Middle frontal gyrus (tissue), 1 donor: ENCODE measurements around the gene ADARB2.
"Not testable (repeated sequence)": the region's sequence is repeated elsewhere in the genome, so short reads cannot be mapped to it uniquely, and the experiment has no call there.

Experiments used
- DNase-seq: peaks from one replicate; pipeline ENCODE4 v3.0.0-alpha.2; 2015; ENCODE audit warnings: low spot score; ENCODE audit errors: extremely low spot score

The ADARB2 gene

DNA sequence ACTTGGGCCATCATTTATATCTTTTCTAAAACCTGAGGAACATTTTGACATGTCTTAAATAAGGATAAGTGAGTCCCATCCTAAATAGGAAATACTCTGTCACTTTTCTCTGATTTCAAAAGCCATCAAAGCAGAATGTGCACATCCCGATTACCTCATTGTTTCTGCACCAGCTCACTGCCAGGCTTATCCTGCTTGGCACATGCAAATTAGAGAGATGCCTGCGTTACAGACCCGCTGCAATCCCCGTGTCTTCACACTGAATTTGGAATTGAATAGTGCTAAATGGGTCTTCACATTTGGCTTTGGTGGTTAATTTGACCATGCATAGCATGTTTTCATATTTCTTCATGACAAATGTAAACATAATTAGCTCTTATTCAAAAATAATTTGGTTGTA lies 401.7 kb downstream of the ADARB2 start:
- no peak for DNase-seq

DNA sequence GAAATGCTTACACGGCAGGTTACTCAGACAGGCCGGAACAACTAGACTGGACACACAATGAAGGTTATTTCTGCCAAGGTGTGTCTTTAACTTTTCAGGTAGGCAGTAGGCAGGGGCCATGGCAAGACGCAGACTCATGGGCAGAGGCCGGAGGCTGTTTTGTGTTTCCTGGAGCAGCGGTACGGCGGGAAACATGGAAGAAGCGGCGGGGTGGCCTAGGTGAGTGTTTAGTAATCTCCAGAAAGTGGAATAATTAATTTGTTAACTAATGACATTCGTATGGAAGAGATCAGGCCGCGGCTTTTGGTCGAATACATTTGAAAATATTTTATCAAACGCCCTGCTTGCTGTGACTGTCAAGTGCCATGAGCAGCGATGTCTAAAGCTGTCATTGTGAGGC lies 403.3 kb downstream of the ADARB2 start:
- DNase-seq = no peak

DNA sequence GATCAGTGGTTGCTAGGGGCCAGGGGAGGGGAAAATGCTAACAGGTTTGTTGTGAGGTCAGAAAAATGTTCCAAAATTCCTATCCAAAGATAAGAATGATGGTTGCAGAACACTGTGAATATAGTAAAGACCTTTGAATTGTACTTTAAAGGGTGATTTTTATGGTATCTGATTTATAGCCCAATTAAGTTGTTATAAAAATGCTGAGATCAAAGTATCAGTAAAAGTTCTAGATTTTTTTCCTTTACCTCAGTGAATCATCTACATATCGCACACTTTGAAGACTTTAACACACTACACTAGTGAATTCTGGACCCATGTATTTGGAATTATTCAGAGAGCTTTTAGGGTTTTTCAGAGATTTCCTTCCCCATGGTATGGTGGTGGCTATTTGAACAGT lies 405.8 kb downstream of the ADARB2 start:
- DNase-seq = no peak

DNA sequence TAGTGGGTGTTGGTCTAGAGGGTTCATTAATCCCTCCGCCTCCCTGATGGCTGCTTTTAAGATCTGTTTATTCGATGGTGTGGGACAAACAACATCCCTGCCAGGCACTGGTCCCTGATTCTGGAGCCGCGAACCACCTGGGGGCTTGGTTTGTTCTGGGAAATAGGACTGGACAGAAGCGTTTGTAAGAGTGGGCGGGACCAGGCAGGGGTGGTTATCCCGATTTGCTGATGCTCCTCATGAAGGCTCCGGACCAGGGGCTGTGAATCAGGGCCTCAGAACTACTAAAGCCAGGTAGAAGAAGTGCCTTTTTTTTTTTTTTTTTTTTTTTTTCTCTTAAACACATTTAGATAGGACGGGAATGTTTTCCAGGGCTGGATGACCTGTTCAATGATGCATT lies 407.7 kb downstream of the ADARB2 start:
- DNase-seq = no peak

DNA sequence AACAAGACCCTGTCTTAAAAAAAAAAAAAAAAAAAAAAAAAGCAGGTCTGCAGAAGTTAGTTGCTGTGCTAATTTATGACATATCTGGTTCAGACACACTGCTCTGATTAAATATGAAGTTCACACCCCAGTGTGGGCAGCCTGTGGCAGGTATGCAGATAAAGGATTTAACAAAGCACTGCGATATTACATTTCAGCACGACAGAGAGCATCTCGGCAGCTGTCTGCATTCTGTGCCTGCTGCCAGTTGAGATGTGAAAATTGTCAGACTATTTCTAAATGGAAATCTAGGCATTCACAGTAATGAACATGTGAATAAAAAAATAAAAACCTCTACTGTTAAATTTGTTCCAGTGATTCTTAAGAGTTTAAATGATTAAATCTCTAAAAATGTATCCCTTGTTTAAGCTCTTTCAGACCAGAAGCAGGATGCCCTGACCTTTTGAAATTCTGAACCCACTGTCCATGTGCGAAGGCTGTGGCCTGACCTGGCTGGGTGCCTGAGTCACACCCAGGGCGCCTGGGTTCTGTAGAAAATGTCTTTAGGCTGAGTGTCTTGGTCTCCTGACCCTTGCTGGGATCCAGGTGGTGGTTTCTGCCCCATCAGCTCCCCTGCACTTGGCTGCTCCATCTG lies 408.2 kb downstream of the ADARB2 start:
- DNase-seq = no peak

DNA sequence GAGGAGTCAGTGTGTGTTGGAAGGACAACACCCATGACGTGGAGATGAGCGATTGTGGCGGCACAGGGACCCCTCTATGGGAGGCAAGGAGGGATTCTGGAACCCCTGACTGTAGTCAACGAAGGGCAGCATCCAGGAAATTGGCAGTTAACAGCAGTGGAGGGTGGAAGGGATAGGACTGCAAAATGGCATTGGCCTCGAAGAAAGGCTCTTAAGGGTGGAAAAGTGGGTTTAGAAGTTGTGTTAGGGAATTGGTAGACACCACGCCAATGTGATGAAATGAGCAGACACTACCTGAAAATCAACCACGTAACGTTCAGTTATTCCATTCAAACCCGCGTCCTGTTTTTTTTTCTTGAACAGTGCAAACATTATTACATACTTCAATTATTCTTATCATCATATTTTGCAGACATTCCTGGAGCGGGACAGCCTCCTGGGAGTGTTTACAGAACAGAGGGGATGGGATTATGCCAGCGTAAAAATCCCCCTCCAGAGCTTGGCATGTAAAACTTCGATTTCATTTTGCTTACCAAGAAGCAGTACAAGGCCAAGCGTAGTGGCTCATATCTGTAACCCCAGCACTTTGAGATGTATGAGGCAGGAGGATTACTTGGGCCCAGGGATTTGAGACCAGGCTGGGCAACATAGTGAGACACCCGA lies 409.0 kb downstream of the ADARB2 start:
- DNase-seq = no peak

DNA sequence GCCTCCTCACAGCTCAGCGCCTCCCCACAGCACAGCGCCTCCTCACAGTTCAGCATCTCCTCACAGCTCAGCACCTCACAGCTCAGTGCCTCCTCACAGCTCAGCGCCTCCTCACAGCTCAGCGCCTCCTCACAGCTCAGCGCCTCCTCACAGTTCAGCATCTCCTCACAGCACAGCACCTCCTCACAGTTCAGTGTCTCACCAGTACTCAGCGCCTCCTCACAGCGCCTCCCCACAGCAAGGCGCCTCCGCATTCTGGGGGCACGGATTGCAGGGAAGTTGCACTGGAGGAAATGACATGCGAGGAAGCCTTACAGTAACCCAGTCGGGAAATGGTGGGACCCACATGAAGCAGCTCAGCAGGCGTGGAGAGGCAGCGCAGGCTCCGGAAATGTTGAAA lies 409.6 kb downstream of the ADARB2 start:
- no peak for DNase-seq

DNA sequence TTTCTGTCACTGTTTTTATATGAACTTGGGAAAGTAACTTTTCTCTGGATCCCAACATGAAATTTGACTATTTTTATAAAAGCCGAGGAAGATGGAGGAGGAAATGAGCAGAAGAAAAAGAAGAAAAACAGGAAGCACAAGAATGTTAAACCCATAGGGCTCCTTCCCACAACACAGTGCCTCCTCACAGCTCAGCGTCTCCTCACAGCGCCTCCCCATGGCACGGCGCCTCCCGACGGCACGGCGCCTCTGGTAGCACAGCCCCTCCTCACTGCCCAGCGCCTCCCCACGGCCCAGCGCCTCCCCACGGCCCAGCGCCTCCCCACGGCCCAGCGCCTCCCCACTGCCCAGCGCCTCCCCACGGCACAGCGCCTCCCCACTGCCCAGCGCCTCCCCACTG lies 410.8 kb downstream of the ADARB2 start:
- DNase-seq = not testable (repeated sequence)

DNA sequence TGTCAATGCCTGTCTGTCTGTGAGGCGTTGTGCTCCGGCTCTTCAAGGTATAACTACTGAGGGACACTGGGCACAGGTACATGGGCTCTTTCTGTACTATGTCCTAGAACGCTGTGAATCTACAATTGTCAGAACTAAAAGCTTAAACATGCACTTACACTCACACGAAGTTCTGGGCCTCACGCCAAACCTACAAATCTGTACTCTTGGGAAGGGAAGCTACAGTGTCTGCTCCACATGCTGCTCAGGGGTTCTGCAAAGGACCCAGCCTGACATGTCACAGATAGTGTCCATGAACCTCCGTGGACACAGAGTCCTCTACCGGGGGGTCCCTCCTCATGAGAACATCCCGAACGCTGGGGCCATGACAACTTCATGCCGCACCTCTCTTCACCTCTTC lies 412.4 kb downstream of the ADARB2 start:
- no peak for DNase-seq

DNA sequence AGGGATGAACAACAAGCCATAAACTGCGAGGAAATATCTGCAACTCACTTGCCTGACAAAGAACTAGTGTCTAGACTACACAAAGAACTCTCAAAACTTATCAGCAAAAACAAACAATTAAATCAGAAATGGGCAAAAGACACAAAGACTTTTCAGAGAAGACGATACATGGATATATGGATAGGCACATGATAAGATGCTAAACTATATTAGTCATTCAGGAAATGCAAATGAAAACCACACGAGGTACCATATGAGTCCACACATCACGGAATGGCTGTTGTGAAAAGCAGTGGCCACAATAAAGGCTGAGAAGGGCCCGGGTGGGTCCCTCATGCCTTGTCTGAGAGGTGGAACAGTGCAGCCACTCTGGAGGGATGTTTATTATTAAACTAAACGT lies 413.4 kb downstream of the ADARB2 start:
- DNase-seq = no peak

DNA sequence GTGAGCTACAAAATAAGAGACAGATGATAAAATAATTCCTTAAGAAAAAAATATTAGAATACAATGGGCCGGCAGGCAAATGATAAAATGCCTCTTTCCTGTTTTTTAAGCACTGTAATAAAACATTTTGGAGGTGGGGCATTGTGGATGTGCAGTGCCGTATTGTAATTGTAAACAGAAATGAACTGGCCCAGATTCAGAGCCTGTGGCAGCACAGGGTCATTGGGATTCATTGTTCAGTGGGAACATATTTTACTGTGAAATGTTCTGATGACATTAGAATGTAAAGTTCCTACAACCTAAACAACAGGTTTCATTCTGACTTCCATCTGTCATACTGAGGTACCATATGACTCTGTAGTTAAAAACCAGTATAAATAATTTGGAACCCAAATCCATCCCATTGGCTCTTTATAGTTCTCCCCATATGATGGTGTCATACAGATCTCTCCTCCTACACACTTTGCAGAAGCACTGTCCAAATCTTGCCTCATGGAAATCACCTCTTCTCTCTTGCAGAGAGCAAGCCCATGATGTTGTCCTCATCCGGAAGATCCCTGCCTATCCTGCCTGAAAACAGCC lies 416.5 kb downstream of the ADARB2 start:
- no peak for DNase-seq

DNA sequence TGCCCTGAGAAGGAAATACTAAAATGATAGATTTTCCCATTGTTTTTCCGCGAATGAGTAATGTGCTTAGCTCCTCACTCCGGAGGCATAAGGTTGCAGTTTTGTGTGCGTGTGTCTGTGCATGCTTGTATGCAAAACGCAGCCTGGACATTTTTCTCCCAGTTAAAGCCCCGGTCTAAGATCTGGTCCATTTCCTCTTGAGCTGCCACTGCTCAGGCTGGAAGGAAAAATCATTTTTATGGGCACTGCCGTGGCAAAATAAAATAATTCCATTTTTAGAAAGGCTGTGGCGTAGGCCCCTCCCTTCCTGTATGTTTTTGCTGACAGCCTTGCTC lies 420.5 kb downstream of the ADARB2 start:
- no peak for DNase-seq

DNA sequence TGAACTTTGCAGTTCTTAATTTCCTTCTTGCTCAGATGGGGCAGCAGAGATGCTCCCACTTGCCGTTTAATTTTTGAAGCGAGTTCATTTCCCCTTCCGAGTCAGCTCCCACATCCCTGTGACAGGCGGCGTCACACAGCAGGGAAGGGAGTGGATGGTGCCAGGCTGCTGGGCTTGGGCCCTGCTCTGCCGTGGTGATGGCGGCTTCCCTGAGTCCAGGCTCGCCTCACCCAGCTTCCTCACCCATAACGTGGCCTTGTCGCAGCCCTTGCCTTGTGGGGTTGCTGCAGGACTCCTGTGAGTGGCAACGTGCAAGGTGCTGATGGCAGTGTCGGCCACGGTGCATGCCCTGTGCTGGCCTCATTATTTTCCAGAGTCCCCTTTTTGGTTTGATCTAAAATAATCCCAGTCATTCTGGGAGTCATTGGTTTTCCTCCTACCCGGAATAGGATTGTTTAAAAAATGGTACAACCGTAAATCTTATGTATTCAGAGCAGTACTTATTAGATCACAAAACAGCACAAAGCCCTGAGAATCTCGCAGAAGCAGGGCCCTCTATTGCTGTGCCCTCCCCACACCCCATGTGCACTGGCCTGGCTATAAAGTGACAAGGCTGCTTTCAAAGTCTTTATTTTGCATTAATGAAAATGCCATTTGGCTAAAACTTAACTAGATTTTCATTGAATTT lies 421.1 kb downstream of the ADARB2 start:
- no peak for DNase-seq

DNA sequence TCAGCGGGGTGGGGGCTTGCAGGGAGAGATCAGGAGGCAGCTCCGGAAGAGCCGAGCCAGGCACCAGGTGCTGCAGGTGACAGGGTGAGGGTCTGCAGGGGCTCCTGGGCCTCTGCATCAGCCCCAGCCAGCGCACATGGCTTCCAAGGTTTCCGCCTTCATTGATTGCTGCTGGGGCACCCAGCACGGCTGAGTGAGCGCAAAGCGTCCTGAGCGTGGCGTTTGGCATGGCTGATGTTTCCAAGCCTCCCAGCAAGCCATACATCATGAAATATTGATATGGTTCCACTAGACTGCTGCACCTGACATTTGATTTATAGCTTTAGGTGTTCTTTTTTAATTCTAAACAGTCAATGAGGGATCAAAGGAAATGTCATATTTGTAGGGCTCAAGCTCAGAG lies 422.1 kb downstream of the ADARB2 start:
- DNase-seq = no peak

DNA sequence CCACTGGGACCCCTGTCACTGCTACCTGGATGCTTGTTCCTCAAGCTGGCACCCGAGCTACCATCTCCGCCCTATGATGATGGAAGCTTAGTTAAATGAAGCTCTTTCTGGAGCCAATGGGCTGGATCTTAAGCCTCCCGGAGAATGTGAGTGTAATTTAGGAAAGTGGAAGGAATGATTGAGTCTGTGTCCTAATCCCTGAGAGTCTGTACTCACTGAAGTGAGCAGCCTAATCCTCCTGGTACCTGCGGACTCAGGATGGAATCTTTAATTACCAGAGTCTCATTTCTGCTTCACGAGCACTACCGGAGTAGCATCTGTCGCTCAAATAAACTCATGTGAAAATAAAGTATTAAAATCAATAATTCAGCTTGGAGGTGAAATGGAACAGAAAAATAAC lies 425.6 kb downstream of the ADARB2 start:
- no peak for DNase-seq

DNA sequence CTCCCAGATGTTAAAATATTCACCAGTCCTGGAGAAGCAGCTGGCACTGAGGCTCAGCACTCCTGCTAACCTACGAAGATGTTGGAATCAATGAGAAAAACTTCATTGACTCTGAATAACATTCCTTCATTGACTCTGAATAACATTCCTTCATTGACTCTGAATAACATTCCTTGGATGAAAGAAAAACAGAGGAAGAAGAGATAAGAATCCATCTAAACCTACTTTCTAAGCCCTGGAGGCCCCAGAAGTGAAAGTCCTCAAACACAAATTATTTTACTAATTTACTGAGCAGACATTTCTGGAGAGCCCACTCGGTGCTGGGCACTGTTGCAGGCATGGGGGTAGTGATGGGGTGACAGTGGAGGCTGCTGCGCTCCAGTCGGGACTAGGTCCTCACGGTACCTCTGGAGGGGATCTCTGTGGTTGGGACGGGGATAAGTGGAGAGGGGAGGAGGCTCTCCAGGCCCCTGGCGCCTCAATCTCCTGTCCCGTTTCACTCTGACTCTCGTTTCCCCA lies 427.0 kb downstream of the ADARB2 start:
- DNase-seq = no peak

DNA sequence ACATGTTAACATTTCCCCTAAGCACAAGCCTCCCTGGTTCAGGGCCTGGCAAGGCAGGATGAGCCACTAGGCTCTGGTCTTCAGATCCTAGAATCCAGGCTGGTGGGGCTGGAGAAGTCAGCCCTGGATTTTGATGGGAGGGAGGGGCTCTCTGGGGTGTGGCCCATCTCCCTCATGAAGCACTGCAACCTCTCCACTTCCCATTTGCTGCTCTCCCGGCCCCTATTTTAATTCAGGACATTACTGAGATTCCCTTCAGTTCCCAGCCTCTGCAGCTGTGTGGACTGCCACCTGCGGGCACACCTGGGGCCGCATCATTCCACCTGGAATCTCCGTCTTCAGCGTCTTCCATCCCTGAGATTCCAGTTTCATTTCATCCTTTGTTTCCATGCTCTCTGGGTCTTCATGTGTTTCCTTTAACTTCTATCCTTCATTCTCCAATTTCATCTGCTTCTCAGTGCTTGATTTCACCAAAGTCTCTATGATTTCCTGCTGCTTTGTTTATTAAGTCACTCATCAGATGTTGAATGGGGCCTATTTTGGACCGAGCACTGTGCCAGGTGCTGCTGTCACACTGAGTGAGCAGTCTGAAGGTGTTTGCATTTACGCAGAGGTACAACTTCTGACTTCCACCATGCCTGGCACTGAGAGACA lies 427.6 kb downstream of the ADARB2 start:
- DNase-seq = no peak

DNA sequence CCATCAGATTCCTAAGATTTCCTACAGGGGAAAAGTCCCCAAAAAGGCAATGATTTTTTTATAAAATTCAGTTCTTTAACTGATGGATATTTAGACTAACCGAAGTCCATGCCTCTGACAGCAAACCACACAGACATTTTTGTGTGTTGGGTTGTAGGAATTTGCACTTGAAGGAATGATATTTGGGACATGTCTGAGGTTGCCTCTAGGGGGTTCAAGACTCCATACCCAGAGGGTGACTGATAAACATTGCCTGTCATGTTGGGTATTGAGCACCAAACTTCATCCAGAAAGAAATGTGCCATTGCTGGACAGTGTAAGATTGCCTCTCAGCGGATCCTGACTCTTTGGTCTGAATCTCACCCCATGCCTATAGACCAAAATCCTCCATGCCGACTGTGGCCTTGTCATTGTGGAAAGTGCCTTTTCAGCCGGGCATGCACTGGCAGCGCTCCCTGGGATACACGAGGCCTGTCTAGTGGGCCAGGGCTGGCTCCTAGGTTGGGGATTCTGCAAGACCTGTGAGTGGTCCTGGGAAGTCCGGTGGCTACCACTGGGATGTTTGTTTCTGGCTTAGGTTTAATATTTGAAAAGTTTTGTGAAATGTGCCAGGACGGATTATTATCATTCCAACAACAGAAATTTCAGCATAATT lies 428.2 kb downstream of the ADARB2 start:
- DNase-seq = no peak

DNA sequence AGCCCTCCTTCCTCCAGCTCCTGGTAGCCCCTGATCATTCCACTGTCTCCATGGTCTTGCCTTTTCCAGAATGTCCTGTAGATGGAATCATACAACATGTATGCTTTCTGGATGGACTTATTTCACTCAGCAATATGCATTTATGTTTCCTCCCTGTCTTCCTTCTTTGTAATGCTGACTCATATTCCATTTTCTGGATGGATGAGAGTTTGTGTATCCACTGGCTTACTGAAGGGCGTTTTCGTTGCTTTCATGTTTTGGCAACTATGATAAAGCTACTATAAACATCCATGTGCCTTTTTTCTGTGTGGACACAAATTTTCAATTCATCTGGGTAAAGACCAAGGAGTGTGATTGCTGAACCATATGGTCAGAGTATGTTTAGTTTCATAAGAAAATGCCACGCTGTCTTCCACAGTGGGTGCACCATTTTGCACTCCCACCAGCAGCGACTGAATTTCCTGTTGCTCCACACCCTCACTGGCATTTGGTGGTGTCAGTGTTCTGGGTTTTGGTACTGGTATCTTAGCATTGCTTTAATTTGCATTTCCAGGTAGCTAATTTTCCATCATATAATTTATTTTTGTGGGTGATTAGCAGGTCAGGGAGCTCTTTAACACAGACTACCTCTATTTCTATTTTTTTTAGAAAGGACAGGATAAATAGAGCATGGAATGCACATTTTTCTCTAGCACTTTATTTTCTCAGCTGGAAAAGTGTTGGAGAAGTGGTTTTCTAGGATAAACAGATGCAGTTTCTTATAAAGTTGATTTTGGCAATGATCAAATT lies 429.0 kb downstream of the ADARB2 start:
- no peak for DNase-seq

DNA sequence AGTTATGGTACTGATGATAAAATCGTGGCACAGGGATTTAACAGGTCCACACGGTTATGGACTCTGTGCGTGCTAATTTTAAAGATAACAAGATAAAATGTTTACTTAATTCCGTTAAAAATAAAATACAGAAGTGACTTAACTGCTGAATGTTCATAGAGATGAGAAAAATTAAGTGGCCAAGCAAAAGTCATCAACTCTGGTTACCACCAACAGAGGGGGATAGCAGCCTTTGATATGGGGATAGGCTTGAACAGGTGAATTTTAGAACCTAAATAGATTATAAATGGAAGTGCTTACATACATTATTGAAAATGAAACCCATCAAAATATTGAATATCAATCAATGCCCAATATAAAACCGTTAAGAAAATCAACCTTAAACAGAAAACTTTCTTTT lies 436.2 kb downstream of the ADARB2 start:
- DNase-seq = no peak

DNA sequence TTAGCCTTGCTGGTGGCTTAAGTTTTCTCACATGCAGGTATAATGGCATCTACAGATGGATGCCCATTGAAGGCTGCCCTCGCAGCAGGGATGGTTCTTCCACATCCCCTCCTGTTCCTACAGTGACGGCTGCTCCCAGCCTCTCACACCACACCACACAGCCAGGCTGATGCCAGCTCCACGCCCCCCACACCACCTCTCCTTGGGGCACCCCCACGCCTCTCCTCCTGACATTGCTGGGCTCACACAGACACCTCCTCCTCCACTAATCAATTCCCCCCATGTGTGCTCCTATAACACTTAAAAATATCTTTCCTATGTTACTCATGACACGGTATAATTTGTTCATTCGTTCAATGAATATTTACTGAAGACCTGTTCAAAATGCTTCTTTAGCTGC lies 437.1 kb downstream of the ADARB2 start:
- DNase-seq = no peak
